HepG2 (cell line): Measurements from ENCODE around the gene VEGFA. TPM values are rescaled to one million over a fixed set of nuclear protein-coding genes. Genes with fewer than 3 reads are reported as not detected.

ENCODE experiments used
- HNRNPH1 ChIP-seq: fragments of 200-400 bp; formaldehyde crosslinking; optimal IDR thresholded peaks from 2 replicates; pipeline ENCODE3; 2017; ENCODE audit warnings: mild to moderate bottlenecking, low read depth, low read length
- PTBP1 ChIP-seq: fragments of 200-400 bp; formaldehyde crosslinking; IDR thresholded peaks from 2 replicates; pipeline ENCODE4 v1.6.1; 2018; ENCODE audit warnings: low read length, low read depth; ENCODE audit not compliant: poor library complexity, severe bottlenecking
- SALL1 ChIP-seq: sonication (generic); formaldehyde crosslinking; IDR thresholded peaks from 2 replicates; pipeline ENCODE4 v1.8.0; 2022; ENCODE audit warnings: mild to moderate bottlenecking, missing genetic modification reagents
- ZNF251 ChIP-seq: sonication (generic); formaldehyde crosslinking; IDR thresholded peaks from 2 replicates; pipeline ENCODE4 v1.9.0; 2021; ENCODE audit warnings: mild to moderate bottlenecking, missing genetic modification reagents
- polyA plus RNA-seq, 8 experiments: library from polyadenylated mRNA; depleted of rRNA in 3 of 8; stranded (reverse) in 7 of 8; unstranded in 1 of 8; fragments of >200 nt; fragmentation: Illumina TruSeq in 4 of 8; extraction: Trizol in 4 of 8; gene quantifications; 2 replicates each; pipeline versions ENCODE4 v1.2.1 to v1.2.3, GENCODE V29; 2011 to 2016; ENCODE audit warnings: low read depth in 4 of 8, missing spikeins in 1 of 8, mixed read lengths in 1 of 8; ENCODE audit not compliant: insufficient read depth in 1 of 8
- total RNA-seq, 5 experiments: library from RNA; depleted of rRNA; stranded (reverse); fragments of >200 nt; fragmentation: Illumina TruSeq; extraction: Trizol; gene quantifications; 2 replicates each; pipeline ENCODE4 v1.2.3, GENCODE V29; 2016; ENCODE audit warnings: low read depth in 1 of 5
- TF ChIP-seq, protein P1 (sequence below): sonication (generic); formaldehyde crosslinking; conservative IDR thresholded peaks from 2 replicates; pipeline ENCODE4 v1.8.0; 2022; ENCODE audit warnings: mild to moderate bottlenecking, moderate library complexity, missing genetic modification reagents
- TF ChIP-seq, protein P2 (sequence below): sonication (generic); formaldehyde crosslinking; IDR thresholded peaks from 2 replicates; pipeline ENCODE4 v1.8.0; 2022; ENCODE audit warnings: mild to moderate bottlenecking, missing genetic modification reagents
- TF ChIP-seq, protein P3 (sequence below): sonication (generic); formaldehyde crosslinking; IDR thresholded peaks from 2 replicates; pipeline ENCODE4 v1.4.0; 2020; ENCODE audit warnings: missing genetic modification reagents
- TF ChIP-seq, protein P4 (sequence below): sonication (generic); formaldehyde crosslinking; IDR thresholded peaks from 2 replicates; pipeline ENCODE4 v1.5.1; 2020; ENCODE audit warnings: mild to moderate bottlenecking, missing genetic modification reagents
- TF ChIP-seq, protein P5 (sequence below): sonication (generic); formaldehyde crosslinking; IDR thresholded peaks from 2 replicates; pipeline ENCODE4 v1.4.0; 2020; ENCODE audit warnings: missing genetic modification reagents, borderline replicate concordance
- TF ChIP-seq, protein P6 (sequence below): sonication (generic); formaldehyde crosslinking; IDR thresholded peaks from 2 replicates; pipeline ENCODE4 v1.5.0; 2020; ENCODE audit warnings: mild to moderate bottlenecking, missing genetic modification reagents, borderline replicate concordance

The VEGFA gene
- total and polyA plus RNA-seq, 2 of the 13 experiments (the other 11 are each of a cell fraction or from before 2014, with no cell fraction given): 68.1 to 629 TPM

DNA sequence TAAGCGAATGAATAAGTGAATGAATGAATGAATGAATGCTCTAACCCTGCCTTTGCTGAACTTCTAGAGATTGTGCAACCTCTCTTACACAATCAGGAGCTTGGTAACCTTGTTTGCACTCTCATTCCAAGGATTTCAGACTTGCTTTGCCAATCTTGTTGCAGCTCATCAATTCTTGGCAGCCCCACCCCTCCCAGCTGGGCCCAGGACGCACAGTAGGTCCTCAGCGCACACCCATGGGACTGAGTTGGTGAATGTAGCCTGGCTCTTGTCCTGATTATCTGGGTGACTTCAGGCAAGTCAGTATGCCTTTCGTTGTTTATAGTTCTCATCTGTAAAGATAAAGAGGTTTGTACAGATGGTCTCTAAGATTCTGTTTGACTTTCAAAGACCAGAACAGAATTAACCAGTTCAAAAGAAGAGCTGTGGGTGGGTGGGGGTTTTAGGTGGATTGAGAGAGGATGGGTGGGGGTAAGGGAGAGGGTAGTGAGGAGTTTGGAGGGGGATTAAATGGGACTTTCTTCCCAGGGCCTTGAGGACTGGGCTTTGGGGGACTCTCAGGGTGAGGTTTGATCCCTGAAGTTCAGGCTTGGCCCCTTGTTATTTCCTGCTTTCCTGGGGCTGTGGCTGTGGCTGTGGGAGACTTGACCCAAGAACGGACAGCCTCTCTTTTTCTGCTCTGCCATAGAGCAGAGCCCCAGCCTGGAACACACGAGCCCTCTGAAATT lies 33.2 kb downstream of the VEGFA start (continued):
- TF ChIP-seq, protein P1, sequence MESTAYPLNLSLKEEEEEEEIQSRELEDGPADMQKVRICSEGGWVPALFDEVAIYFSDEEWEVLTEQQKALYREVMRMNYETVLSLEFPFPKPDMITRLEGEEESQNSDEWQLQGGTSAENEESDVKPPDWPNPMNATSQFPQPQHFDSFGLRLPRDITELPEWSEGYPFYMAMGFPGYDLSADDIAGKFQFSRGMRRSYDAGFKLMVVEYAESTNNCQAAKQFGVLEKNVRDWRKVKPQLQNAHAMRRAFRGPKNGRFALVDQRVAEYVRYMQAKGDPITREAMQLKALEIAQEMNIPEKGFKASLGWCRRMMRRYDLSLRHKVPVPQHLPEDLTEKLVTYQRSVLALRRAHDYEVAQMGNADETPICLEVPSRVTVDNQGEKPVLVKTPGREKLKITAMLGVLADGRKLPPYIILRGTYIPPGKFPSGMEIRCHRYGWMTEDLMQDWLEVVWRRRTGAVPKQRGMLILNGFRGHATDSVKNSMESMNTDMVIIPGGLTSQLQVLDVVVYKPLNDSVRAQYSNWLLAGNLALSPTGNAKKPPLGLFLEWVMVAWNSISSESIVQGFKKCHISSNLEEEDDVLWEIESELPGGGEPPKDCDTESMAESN: no peak
- TF ChIP-seq, protein P2, sequence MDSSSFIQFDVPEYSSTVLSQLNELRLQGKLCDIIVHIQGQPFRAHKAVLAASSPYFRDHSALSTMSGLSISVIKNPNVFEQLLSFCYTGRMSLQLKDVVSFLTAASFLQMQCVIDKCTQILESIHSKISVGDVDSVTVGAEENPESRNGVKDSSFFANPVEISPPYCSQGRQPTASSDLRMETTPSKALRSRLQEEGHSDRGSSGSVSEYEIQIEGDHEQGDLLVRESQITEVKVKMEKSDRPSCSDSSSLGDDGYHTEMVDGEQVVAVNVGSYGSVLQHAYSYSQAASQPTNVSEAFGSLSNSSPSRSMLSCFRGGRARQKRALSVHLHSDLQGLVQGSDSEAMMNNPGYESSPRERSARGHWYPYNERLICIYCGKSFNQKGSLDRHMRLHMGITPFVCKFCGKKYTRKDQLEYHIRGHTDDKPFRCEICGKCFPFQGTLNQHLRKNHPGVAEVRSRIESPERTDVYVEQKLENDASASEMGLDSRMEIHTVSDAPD: no peak
- TF ChIP-seq HNRNPH1 (no peak), ZNF251 (CRISPR knock-in tag) (no peak), PTBP1 (no peak), SALL1 (no peak)
- TF ChIP-seq, protein P3, sequence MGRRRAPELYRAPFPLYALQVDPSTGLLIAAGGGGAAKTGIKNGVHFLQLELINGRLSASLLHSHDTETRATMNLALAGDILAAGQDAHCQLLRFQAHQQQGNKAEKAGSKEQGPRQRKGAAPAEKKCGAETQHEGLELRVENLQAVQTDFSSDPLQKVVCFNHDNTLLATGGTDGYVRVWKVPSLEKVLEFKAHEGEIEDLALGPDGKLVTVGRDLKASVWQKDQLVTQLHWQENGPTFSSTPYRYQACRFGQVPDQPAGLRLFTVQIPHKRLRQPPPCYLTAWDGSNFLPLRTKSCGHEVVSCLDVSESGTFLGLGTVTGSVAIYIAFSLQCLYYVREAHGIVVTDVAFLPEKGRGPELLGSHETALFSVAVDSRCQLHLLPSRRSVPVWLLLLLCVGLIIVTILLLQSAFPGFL: no peak
- TF ChIP-seq, protein P4, sequence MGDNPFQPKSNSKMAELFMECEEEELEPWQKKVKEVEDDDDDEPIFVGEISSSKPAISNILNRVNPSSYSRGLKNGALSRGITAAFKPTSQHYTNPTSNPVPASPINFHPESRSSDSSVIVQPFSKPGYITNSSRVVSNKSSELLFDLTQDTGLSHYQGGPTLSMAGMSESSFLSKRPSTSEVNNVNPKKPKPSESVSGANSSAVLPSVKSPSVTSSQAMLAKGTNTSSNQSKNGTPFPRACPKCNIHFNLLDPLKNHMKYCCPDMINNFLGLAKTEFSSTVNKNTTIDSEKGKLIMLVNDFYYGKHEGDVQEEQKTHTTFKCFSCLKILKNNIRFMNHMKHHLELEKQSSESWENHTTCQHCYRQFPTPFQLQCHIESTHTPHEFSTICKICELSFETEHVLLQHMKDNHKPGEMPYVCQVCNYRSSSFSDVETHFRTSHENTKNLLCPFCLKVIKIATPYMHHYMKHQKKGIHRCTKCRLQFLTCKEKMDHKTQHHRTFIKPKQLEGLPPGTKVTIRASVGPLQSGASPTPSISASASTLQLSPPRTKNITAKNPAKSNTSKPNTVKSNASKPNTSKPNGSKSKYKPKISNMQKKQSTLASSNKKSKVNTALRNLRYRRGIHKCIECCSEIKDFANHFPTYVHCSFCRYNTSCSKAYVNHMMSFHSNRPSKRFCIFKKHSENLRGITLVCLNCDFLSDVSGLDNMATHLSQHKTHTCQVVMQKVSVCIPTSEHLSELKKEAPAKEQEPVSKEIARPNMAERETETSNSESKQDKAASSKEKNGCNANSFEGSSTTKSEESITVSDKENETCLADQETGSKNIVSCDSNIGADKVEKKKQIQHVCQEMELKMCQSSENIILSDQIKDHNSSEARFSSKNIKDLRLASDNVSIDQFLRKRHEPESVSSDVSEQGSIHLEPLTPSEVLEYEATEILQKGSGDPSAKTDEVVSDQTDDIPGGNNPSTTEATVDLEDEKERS: no peak
- TF ChIP-seq, protein P5, sequence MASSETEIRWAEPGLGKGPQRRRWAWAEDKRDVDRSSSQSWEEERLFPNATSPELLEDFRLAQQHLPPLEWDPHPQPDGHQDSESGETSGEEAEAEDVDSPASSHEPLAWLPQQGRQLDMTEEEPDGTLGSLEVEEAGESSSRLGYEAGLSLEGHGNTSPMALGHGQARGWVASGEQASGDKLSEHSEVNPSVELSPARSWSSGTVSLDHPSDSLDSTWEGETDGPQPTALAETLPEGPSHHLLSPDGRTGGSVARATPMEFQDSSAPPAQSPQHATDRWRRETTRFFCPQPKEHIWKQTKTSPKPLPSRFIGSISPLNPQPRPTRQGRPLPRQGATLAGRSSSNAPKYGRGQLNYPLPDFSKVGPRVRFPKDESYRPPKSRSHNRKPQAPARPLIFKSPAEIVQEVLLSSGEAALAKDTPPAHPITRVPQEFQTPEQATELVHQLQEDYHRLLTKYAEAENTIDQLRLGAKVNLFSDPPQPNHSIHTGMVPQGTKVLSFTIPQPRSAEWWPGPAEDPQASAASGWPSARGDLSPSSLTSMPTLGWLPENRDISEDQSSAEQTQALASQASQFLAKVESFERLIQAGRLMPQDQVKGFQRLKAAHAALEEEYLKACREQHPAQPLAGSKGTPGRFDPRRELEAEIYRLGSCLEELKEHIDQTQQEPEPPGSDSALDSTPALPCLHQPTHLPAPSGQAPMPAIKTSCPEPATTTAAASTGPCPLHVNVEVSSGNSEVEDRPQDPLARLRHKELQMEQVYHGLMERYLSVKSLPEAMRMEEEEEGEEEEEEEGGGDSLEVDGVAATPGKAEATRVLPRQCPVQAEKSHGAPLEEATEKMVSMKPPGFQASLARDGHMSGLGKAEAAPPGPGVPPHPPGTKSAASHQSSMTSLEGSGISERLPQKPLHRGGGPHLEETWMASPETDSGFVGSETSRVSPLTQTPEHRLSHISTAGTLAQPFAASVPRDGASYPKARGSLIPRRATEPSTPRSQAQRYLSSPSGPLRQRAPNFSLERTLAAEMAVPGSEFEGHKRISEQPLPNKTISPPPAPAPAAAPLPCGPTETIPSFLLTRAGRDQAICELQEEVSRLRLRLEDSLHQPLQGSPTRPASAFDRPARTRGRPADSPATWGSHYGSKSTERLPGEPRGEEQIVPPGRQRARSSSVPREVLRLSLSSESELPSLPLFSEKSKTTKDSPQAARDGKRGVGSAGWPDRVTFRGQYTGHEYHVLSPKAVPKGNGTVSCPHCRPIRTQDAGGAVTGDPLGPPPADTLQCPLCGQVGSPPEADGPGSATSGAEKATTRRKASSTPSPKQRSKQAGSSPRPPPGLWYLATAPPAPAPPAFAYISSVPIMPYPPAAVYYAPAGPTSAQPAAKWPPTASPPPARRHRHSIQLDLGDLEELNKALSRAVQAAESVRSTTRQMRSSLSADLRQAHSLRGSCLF (CRISPR knock-in tag): no peak
- TF ChIP-seq, protein P6, sequence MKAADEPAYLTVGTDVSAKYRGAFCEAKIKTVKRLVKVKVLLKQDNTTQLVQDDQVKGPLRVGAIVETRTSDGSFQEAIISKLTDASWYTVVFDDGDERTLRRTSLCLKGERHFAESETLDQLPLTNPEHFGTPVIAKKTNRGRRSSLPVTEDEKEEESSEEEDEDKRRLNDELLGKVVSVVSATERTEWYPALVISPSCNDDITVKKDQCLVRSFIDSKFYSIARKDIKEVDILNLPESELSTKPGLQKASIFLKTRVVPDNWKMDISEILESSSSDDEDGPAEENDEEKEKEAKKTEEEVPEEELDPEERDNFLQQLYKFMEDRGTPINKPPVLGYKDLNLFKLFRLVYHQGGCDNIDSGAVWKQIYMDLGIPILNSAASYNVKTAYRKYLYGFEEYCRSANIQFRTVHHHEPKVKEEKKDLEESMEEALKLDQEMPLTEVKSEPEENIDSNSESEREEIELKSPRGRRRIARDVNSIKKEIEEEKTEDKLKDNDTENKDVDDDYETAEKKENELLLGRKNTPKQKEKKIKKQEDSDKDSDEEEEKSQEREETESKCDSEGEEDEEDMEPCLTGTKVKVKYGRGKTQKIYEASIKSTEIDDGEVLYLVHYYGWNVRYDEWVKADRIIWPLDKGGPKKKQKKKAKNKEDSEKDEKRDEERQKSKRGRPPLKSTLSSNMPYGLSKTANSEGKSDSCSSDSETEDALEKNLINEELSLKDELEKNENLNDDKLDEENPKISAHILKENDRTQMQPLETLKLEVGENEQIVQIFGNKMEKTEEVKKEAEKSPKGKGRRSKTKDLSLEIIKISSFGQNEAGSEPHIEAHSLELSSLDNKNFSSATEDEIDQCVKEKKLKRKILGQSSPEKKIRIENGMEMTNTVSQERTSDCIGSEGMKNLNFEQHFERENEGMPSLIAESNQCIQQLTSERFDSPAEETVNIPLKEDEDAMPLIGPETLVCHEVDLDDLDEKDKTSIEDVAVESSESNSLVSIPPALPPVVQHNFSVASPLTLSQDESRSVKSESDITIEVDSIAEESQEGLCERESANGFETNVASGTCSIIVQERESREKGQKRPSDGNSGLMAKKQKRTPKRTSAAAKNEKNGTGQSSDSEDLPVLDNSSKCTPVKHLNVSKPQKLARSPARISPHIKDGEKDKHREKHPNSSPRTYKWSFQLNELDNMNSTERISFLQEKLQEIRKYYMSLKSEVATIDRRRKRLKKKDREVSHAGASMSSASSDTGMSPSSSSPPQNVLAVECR (CRISPR knock-in tag): no peak; the same call in 1 of the 2 replicates
